Tibial nerve (tissue), 4 donors: ENCODE data around the gene ROBO1. TPM values are rescaled to one million over a fixed set of nuclear protein-coding genes. Genes with fewer than 3 reads are reported as not detected.

Source experiments
- DNase-seq, 2 donors: peaks; one replicate each; pipeline ENCODE4 v3.0.0-alpha.2; 2019; ENCODE audit warnings: low spot score in 2 of 2
- H3K27ac ChIP-seq, 4 donors: fragments of 200-600 bp; sonication (generic) in 3 of 4; one replicate each; pipeline ENCODE4 v1.5.1; 2017 to 2019; ENCODE audit warnings: mild to moderate bottlenecking in 1 of 4
- H3K27me3 ChIP-seq, 2 donors: fragments of 200-600 bp; sonication (generic) in 1 of 2; one replicate each; pipeline versions ENCODE4 v1.5.1 to v1.6.0; 2017 to 2019
- H3K36me3 ChIP-seq, 3 donors: fragments of 200-600 bp; sonication (generic); one replicate each; pipeline ENCODE4 v1.5.1; 2018 to 2019
- H3K4me1 ChIP-seq, 4 donors: fragments of 200-600 bp; sonication (generic) in 3 of 4; one replicate each; pipeline ENCODE4 v1.5.1; 2017 to 2019
- H3K4me3 ChIP-seq, 4 donors: fragments of 200-600 bp; sonication (generic) in 3 of 4; one replicate each; pipeline ENCODE4 v1.5.1; 2017 to 2019; ENCODE audit warnings: mild to moderate bottlenecking in 1 of 4, moderate library complexity in 1 of 4
- H3K9me3 ChIP-seq, 4 donors: fragments of 200-600 bp; sonication (generic) in 3 of 4; one replicate each; pipeline ENCODE4 v1.5.1; 2017 to 2019
- EP300 ChIP-seq, 2 donors: sonication (generic); formaldehyde crosslinking; IDR thresholded peaks; one replicate each; pipeline ENCODE4 v1.6.1; 2017; ENCODE audit warnings: antibody characterized with exemption in 2 of 2, mild to moderate bottlenecking in 1 of 2
- POLR2A ChIP-seq, 2 donors: fragments of 450-650 bp; IDR thresholded peaks; one replicate each; pipeline ENCODE4 v1.6.1; 2017; ENCODE audit warnings: antibody characterized with exemption in 2 of 2, mild to moderate bottlenecking in 2 of 2, moderate library complexity in 2 of 2
- WGBS, 2 donors: methylation state at CpG; one replicate each; pipeline ENCODE4 v1.1.5; 2018; 5-methylcytosine and 5-hydroxymethylcytosine counted together
- total RNA-seq, 4 donors: library from RNA; depleted of rRNA; stranded (reverse); fragments of >200 nt; gene quantifications; one replicate each; pipeline ENCODE4 v1.1.0, GENCODE V29; 2016
- TF ChIP-seq, protein P1 (sequence below), 5 experiments: fragments of 200-600 bp in 3 of 5; fragments of 450-650 bp in 2 of 5; sonication (generic) in 3 of 5; IDR thresholded peaks; one replicate each; pipeline ENCODE4 v1.5.1; 2016 to 2019; ENCODE audit warnings: antibody characterized with exemption in 5 of 5, mild to moderate bottlenecking in 3 of 5, moderate library complexity in 2 of 5

Gene ROBO1
- total RNA-seq, 4 donors from 2014 or later: 12.6 to 27.8 (median 23.1) TPM

- no peak overlapping the region for H3K27ac ChIP-seq
- DNase-seq: no peak
- no peaks in the 10 kb centered on the region for H3K9me3 ChIP-seq
- no peaks in the 10 kb centered on the region for H3K36me3 ChIP-seq
- peaks cover 0 to 7% (median 0%) of the 10 kb centered on the region in 4 donors for H3K4me1 ChIP-seq
- TF ChIP-seq EP300 (IDR thresholded peaks at IDR 0.05) (no peak), POLR2A (IDR thresholded peaks at IDR 0.05) (no peak)
- TF ChIP-seq, protein P1, sequence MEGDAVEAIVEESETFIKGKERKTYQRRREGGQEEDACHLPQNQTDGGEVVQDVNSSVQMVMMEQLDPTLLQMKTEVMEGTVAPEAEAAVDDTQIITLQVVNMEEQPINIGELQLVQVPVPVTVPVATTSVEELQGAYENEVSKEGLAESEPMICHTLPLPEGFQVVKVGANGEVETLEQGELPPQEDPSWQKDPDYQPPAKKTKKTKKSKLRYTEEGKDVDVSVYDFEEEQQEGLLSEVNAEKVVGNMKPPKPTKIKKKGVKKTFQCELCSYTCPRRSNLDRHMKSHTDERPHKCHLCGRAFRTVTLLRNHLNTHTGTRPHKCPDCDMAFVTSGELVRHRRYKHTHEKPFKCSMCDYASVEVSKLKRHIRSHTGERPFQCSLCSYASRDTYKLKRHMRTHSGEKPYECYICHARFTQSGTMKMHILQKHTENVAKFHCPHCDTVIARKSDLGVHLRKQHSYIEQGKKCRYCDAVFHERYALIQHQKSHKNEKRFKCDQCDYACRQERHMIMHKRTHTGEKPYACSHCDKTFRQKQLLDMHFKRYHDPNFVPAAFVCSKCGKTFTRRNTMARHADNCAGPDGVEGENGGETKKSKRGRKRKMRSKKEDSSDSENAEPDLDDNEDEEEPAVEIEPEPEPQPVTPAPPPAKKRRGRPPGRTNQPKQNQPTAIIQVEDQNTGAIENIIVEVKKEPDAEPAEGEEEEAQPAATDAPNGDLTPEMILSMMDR (IDR thresholded peaks at IDR 0.05): no peak
- H3K27me3 ChIP-seq: no peaks in the 10 kb centered on the region
- no peak overlapping the region for H3K4me3 ChIP-seq
- 87 to 90% methylated on average over 6 of the region's 6 CpGs for WGBS, 2 donors
Measured at GRCh38 chr3:79250746-79251145, 517.1 kb downstream of the ROBO1 start.

- no peak for TF ChIP-seq POLR2A (IDR thresholded peaks at IDR 0.05)
- TF ChIP-seq, protein P1 (IDR thresholded peaks at IDR 0.05): no peak
- TF ChIP-seq EP300 (IDR thresholded peaks at IDR 0.05): no peak
- Histone ChIP-seq H3K36me3 (no peaks in the 10 kb centered on the region), H3K9me3 (no peaks in the 10 kb centered on the region), H3K4me1 (peaks cover 0 to 7% (median 0%) of the 10 kb centered on the region in 4 donors), H3K4me3 (no peak overlapping the region), H3K27ac (no peak overlapping the region), H3K27me3 (no peaks in the 10 kb centered on the region)
- no peak for DNase-seq
- WGBS, 2 donors: 82 to 87% methylated on average over 4 of the region's 4 CpGs
Measured at GRCh38 chr3:79249701-79250100, 518.1 kb downstream of the ROBO1 start.

GRCh38 chr3:79247725-79248043 is 520.1 kb downstream of the ROBO1 start:
- Histone ChIP-seq H3K27ac (no peak overlapping the region), H3K4me1 (peaks cover 0 to 7% (median 0%) of the 10 kb centered on the region in 4 donors), H3K36me3 (no peaks in the 10 kb centered on the region), H3K27me3 (no peaks in the 10 kb centered on the region), H3K4me3 (no peak overlapping the region), H3K9me3 (no peaks in the 10 kb centered on the region)
- TF ChIP-seq, protein P1 (IDR thresholded peaks at IDR 0.05): no peak
- TF ChIP-seq EP300 (IDR thresholded peaks at IDR 0.05) (no peak), POLR2A (IDR thresholded peaks at IDR 0.05) (no peak)
- DNase-seq: no peak
- 23 to 58% methylated on average over 1 of the region's 1 CpG for WGBS, 2 donors

GRCh38 chr3:79246875-79247724 is 520.7 kb downstream of the ROBO1 start:
- H3K4me1 ChIP-seq: peaks cover 0 to 7% (median 0%) of the 10 kb centered on the region in 4 donors
- DNase-seq: no peak
- H3K27ac ChIP-seq: no peak overlapping the region
- H3K36me3 ChIP-seq: no peaks in the 10 kb centered on the region
- WGBS, 2 donors: 51 to 52% methylated on average over 8 of the region's 8 CpGs
- H3K27me3 ChIP-seq: no peaks in the 10 kb centered on the region
- TF ChIP-seq POLR2A (IDR thresholded peaks at IDR 0.05) (no peak), EP300 (IDR thresholded peaks at IDR 0.05) (no peak)
- TF ChIP-seq, protein P1 (IDR thresholded peaks at IDR 0.05): no peak
- H3K9me3 ChIP-seq: peaks cover 0 to 4% (median 0%) of the 10 kb centered on the region in 4 donors
- no peak overlapping the region for H3K4me3 ChIP-seq
